Inflammatory macrophage treated with lipopolysaccharide for 4 hours (primary cell): Measurements from ENCODE around the gene EXD1.
"Not testable (repeated sequence)": the region's sequence is repeated elsewhere in the genome, so short reads cannot be mapped to it uniquely, and the experiment has no call there.

Experiments
- DNase-seq: peaks from one replicate; pipeline ENCODE4 v3.0.0-alpha.2; 2020

The EXD1 gene

DNA sequence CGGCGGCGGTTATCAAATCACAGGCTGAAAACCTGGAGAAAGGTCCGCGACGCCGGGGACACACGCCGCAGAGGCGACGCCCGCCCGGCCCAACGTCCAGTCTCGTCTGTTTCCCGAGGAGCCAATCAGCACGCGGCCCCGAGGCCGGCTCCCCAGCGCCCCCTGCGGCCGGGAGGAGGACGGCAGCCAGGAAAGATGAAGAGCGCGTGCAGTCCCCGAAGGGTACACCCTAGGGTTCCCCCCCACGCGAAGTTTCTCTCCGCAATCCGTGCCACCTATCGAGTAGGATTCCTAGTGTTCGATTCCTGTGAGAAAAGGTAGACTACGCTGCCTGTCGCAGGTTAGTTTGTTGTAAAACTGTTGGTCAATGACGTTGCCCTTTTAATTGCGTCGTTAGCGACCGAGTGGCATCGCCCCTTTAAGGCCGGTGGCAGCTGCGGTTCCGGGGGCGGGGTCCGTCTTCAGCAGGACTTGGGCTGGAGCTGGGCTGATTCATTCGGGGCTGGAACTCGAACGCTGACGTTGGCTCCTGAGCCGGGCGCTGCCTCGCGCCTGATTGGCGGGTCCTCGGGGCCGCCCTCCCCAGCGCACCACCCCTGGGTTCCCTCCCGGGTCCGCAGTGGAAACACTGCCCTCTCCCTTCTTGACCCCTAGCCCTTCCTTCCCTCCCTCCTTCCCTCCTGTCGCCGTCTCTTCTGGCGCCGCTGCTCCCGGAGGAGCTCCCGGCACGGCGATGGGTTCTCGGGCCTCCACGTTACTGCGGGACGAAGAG is at the start of gene EXD1, which contains the start of gene CHP1:
TSS of gene EXD1 (minus strand) at position 108 of the 772 bp plus-strand sequence. CDS start 4,182 bp downstream, outside the sequence.
TSS of gene CHP1 (plus strand) at position 619 of the 772 bp plus-strand sequence. CDS start at position 734, 115 bp downstream.
- peak; percentile 99 for DNase-seq

DNA sequence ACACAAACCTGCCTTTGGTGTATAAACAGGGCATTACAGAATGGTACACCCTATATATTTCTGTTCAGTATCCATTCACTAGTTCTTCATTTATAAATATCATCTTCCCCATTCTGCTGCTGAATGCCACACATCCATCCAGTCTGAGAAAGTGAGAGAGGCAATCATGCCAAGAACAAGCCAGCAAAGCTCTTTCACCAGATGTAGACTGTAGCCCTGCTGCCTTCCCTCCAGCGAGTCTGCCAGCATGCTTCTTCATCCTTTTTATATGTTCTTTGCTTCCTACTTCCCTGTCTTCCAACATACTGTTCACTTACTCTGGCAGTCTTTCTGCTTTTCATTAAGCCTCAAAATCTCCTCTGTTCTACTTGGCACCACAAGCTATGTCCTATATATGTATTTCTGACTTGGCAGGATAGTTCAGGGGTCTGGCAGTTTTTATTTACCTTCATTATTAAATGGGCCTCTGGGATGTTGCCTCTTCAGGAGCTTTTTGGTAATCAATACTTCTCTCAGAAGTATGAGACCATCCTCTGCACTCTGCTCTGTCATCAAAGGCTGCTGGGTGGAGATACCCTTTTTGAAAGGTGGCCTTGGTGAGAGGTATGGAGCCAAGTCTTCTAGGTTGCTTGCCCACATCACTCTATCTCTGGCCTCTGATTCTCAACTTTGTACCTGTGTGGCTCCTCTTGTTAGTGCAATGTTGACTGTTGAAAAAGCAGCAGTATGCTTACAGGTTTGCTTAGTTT is 49.2 kb upstream of the EXD1 start:
- no peak for DNase-seq

GRCh38 chr15:41278319-41278718 is 47.8 kb upstream of the EXD1 start:
- DNase-seq, result no peak

- DNase-seq, result no peak
These were observed 46.3 kb upstream of the EXD1 start for GRCh38 chr15:41276831-41277230.

- DNase-seq, result no peak
These were observed 39.3 kb upstream of the EXD1 start for GRCh38 chr15:41269887-41270286.

DNA sequence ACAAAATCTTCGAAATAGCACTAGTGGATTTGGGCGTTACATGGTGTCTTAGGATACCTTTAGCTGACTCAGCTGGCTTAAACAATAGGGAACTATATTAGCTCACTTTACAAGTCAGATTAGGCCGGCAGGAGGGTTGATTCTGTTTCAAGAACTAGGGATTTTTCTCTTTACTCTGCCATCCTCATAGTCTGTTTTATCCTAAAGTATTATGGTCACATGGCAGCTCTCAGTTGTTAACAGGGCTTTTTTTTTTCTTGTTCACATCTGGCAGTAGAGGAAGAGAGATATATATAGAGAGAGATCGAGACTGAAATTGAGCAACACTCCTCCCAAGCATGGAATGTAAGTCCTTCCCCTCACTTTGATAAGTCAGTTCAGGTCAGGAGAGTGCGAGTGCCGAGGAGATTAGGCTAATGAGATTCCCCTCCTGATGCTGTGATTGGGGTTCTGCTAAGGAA is 33.4 kb upstream of the EXD1 start:
- peak; percentile 51 for DNase-seq

DNA sequence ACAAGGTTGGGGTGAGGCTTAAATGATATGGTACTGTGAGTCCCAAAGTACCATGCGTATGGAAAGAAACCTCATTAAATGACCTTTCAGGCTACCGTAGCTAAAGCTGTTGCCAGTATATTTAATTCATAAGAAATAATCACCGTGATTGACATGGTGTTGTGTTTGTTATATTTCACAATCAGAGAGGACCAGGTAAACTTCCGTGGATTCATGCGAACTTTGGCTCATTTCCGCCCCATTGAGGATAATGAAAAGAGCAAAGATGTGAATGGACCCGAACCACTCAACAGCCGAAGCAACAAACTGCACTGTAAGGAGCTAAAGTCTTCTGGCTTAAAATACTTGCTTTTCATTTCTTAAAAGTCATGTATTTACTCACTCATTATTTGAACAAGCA is 32.0 kb upstream of the EXD1 start:
- DNase-seq, result no peak

DNA sequence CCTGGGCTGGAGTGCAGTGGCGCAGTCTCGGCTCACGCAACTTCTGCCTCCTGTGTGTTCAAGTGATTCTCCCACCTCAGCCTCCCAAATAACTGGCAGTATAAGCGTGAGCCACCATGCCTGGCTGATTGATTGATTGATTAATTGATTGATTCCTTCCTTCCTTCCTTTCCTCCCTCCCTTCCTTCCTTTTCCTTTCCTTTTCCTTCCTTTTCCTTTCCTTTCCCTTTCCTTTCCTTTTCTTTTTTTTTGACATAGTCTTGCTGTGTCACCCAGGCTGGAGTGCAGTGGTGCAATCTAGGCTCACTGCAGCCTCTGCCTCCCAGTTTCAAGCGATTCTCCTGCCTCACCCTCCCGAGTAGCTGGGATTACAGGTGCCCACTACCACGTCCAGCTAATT is 30.4 kb upstream of the EXD1 start:
- not testable (repeated sequence) for DNase-seq

DNA sequence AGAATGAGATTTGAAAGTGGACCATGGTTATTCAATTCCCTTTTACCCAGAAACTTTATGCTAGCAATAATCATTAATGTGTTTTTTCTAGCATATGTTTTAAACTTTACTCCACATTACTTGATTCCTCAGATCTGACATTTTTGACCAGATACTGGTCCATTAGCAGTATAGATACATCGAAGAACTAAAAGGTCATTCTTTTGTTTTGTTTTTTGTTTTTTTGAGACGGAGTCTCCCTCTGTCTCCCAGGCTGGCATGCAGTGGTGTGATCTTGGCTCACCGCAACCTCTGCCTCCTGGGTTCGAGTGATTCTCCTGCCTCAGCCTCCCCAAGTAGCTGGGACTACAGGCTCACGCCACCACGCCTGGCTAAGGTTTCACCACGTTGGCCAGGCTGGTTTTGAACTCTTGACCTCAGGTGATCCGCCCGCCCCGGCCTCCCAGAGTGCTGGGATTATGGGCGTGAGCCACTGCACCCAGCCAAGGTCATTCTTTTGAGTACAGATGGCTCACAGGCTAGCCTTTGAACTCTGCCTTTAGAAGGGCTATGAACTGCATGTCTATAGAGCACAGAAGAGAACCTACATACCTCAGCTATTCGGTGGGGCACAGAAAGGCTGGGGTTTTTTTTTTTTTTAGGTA is 29.1 kb upstream of the EXD1 start:
- DNase-seq, result no peak

DNA sequence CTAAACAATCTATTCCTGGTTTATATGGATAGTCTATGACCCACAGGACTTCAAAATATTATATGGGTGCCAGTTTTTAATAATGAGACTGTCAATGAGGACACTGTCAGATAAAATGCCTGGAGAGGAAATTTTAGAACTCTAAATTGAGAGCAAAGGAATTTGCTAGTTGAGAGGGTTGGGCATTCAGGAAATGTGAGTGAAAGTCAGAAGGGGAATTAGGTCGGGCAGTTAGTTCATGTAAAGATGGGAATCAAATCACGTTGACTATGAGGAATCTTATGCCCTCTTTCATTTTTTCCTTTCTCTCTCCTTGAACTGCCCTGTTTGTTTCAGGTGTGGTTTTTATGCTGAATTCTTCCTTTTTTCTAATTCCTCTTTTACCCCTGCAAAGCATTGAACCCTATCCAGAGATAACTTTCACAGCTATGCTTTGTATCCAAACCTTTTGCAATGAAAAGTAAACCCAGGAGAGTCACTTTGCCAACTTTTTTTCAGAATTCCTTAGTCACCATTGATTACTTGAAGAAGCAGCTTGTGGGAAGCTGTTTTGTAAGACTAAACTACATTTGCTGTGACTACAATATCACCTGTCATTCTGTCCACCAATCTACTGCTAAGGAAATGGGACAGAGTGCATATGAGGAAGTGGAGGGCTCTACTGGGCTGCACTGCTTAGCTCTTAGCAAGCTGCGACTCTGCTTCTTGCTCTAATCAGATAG is 28.4 kb upstream of the EXD1 start:
- DNase-seq, result peak; percentile 73

DNA sequence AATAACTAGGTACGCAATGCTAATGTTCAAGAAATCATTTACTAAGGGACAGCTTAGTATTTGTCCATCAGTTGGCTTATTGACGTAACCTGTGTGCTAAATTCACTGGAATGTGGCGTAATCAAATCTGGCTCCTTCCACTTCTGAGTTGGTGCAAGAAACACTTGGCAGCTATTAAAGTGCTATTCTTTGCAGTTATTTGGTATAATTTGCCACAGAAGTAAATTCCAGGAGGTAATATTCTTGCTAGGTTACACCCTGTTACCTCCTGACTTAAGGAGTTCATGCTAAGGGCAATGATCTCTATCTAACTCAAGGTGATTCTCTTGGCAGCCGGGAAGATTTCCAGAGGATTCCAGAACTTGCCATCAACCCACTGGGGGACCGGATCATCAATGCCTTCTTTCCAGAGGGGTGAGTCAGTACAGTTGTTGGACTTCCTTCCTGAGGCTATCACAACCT is 26.1 kb upstream of the EXD1 start:
- DNase-seq, result peak; percentile 73

DNA sequence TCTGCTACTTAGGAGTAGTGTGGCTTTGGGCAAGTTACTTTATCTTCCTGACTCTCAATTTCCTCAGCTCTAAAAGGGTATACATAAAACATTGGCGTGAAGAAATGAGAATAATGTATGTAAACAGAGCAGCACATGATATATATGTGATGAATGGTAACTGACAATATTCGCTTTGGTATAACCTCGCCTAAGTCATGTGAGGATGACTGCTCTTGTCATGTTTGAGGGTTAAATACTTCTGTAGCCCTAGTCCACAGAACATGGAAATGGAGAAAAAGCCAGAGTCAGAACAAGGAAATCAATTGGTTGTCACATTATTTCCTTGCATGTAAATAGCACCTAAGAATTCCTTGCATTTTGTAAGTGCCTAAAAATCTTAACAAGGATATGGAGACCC is 25.5 kb upstream of the EXD1 start:
- DNase-seq, result peak; percentile 8

- DNase-seq, result no peak
These were observed 24.0 kb upstream of the EXD1 start for GRCh38 chr15:41254560-41254959.

DNA sequence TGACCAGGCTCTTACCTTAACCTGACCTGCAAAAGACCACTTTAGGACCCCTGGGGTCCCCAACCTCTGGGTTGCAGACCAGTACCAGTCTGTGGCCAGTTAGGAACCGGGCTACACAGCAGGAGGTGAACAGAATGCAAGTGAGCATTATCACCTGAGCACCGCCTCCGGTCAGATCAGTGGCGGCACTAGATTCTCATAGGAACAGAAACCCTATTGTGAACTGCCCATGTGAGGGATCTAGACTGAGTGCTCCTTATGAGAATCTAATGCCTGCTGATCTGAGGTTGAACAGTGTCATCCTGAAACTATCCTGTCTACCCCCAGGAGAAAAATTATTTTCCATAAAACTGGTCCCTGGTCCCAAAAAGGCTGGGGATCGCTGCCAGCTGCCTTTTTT is 20.9 kb upstream of the EXD1 start:
- no peak for DNase-seq

DNA sequence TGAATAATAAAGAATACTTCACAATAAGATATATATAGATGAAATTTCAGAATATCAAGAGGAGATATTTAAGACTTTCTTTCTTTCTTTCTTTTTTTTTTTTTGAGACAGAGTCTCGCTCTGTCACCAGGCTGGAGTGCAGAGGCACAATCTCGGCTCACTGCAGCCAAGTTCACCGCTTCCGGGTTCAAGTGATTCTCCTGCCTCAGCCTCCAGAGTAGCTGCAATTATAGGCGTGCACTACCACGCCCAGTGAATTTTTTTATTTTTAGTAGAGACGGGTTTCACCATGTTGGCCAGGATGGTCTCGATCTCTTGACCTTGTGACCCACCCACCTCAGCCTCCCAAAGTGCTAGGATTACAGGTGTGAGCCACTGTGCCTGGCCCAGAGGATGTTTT is 20.2 kb upstream of the EXD1 start:
- not testable (repeated sequence) for DNase-seq

GRCh38 chr15:41241221-41241964 is 10.8 kb upstream of the EXD1 start:
- DNase-seq, result no peak

DNA sequence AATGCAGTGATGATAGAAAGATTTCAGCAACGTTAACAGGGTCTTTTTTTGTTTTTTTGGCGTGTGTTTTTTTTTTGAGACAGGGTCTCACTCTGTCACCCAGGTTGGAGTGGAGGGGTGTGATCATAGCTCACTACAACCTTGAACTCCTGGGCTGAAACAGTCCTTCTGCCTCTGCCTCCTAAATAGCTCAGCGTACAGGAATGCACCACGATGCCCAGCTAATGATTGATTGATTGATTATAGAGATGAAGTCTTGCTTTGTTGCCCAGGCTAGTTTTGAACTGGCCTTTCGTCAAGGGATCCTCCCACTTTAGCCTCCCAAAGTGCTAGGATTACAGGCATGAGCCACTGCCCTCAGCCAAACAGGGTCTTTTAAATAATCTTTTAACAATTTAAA is 7.5 kb upstream of the EXD1 start:
- DNase-seq, result no peak

GRCh38 chr15:41235929-41236328 is 5.4 kb upstream of the EXD1 start:
- DNase-seq, result no peak

GRCh38 chr15:41235228-41235627 is 4.7 kb upstream of the EXD1 start:
- not testable (repeated sequence) for DNase-seq

DNA sequence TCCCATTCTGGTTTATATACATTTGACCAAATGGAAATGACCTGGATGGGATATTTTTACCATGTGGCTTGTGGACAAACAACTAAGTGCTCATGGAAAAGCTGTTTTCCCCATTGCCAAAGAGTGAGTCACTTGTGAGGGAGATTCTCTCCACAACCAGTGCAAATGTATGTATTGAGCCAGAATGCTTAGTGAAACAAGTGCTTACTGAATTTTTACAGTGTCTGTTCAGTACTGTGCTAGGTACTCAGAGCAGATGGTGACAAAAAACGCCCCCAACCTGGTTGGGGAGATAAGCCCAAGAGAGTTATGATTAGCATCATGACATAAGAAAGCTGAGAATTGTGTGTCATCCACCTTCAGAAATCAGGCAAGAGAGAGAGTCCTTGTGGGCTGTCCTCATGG is 2.8 kb upstream of the EXD1 start:
- DNase-seq, result peak; percentile 12

DNA sequence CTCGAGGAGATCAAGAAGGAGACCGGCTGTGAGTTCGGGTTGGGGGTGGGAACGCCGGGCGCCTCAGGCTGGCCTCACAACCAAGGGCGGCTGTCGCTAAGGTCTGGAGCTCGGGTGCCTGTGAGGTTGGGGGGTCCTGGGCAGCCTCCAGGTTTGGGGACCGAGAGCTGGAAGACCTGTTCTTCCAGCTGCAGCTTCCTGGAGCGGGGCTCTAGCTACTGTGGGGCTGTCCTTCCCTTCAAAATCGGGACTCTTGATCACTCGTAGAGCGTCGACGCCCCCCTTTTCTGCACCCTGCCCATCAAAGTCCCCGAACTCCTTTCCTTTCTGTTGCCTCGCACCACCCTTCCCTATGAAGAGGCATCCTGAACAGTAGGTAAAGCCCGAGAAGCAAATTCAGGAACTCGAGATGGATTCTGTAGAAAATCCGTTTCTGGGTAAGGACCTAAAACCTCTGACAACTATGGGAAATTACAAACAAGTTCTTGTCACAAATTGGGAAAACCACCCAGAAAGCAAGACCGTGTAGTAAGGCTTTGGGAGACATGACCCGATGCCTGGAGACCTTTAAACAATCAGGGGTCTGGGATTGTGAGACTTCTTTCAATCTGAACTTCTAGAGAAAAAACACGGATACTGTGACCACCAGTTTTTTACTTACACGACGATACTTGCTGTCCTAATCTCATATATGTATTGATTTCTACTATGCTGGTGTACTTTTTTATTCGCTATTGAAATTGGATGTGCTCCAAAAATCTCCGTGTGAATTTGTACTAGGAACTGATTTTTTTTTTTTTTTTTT is 1.1 kb upstream of the EXD1 start:
- DNase-seq, result peak; percentile 6
